GM18868 (cell line): Measurements from ENCODE around the gene STAB2.

Experiments
- ATAC-seq: cut with Tn5 transposase; IDR thresholded peaks from one replicate; pipeline ENCODE4 v1.9.1; 2021; ENCODE audit warnings: mild to moderate bottlenecking, moderate library complexity; ENCODE audit not compliant: unreplicated experiment

STAB2 gene

DNA sequence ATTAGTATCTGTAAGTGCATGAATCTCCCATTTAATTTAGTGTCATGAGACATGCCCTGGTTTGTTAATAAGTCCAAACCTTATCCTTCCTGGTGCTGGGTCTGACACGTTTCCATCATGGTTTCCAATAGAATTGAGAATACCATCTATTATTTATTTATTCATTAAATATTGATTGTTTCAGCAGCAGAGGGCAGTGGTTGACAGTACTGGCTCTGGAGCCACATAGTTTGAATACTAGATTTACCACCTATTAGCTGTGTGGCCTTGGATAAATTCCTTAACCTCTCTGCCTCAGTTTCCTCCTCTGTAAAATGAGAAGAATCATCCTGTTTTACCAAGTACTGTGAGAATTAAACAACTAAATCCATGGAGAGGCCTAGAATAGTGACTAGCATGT lies 941 bp upstream of the STAB2 start:
- ATAC-seq = no peak

DNA sequence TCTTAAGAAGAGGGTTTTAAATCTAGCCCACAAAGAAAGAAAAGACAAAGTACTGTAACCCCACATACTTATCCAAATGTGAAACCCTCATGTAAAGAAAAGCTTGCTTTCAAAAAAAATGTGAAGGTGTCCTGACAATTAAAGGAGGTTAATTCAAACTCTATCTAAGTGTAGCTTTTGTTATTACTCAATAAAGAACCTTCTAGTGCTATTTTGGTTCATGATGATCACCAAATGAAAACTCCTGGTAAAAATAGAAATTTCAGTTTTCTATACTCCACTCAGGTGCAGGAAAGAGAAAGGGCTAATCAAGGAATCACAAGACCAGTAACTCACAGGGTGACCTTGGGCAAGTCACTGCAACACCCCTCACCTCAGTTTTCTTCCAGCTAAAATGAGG lies 1.6 kb downstream of the STAB2 start:
- no peak for ATAC-seq

DNA sequence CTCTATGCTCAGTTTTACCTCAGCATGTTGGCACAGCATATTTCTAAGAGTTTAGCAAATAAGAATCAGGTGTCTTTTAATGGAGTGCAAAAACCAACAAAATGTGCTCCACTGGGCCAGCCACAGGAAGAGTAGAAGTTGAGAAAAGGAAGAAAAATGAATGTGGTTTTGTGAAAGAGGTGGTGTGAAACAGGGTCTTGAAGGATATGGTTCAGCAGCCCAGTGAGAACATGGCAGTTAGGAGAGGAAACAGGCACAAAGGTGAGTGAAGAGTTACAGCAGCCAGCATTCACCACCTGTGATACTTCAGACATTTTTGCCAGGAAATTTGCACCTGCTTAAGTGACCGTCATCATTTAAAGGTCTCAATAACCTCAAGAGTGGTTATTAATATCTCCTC lies 2.4 kb downstream of the STAB2 start:
- ATAC-seq = no peak

GRCh38 chr12:103590271-103590670 lies 3.2 kb downstream of the STAB2 start:
- no peak for ATAC-seq

GRCh38 chr12:103596981-103597380 lies 9.9 kb downstream of the STAB2 start:
- no peak for ATAC-seq

DNA sequence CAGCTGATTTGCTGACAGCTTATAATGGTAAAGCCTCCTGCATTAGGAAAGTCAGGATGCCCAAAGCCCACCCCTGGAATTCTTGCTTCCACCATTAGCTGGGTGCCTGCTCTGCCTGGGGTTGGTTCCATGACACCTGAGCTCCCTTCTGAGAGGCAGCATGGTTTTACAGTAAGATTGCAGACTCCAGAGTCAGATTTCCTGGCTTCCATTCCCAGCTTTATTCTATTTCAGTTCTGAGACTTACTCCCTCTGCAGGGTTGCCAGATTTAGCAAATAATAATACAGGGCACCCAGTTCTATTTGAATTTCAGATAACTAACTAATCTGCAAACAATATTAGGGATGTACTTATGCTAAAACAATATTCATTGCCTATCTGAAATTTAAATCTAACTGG lies 12.2 kb downstream of the STAB2 start:
- no peak for ATAC-seq

DNA sequence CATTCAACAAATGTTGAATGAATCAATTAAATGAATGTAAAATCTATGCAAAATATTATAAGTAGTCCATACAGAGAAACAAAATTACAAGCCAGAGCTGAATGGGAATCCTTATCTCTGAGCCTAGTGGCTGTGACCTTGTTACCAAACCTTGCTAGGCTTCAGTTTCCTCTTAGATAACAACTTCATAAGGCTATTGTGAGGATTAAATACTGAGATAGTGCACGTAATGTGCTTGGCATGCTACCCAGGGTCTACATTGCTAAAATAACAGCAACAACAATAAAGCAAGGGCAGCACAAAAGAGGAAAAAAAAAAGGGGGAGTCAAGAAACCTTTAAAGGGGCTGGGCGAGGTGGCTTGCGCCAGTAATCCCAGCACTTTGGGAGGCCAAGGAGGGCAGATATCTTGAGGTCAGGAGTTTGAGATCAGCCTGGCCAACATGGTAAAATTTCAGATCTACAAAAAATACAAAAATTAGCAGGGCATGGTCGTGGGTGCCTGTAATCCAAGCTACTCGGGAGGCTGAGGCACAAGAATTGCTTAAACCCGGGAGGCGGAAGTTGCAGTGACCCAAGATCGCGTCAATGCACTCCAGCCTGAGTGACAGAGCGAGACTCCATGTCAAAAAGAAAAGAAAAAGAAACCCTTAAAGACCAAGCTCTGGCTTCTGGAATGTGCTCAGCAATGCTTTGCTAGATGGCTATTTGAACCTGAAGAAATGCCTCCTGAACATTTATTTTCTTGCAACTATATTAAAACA lies 14.1 kb downstream of the STAB2 start:
- ATAC-seq = no peak

DNA sequence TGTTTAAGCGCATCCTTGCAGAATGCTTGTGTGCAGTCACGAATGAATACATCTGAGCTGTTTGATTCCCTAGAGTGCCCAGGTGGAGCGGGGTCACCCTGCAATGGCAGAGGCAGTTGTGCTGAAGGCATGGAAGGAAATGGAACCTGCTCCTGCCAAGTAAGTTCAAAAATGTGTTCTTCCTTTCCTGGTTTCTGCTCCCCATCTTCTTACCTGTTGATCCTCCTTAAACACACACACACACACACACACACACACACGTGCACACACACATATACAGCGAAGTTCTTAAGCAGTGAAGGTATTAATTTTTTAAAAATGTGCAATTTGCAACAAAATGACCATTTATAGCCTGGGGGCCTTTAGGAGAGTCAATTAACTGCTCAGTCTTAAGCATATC lies 33.3 kb downstream of the STAB2 start:
- ATAC-seq = no peak

- no peak for ATAC-seq
These were observed 36.6 kb downstream of the STAB2 start for GRCh38 chr12:103623716-103624115.

DNA sequence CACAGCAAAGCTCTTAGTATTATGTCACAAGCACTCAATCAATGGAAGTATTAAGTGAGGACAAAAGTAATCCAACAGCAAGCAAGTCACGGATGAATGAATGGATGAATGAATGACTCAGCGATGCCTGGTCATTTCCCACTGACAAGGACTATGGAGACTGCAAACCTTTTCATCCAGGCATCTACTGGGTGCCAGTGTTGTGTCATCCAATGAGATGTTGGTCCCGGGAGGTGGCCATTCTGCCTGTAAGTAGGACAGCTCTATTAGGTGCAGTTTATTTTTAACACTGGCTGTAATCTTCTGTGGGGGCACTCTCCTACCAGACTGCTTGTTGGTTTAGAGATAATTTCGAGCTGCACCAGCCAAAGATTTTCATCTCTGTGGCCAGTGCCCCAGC lies 39.4 kb downstream of the STAB2 start:
- no peak for ATAC-seq

DNA sequence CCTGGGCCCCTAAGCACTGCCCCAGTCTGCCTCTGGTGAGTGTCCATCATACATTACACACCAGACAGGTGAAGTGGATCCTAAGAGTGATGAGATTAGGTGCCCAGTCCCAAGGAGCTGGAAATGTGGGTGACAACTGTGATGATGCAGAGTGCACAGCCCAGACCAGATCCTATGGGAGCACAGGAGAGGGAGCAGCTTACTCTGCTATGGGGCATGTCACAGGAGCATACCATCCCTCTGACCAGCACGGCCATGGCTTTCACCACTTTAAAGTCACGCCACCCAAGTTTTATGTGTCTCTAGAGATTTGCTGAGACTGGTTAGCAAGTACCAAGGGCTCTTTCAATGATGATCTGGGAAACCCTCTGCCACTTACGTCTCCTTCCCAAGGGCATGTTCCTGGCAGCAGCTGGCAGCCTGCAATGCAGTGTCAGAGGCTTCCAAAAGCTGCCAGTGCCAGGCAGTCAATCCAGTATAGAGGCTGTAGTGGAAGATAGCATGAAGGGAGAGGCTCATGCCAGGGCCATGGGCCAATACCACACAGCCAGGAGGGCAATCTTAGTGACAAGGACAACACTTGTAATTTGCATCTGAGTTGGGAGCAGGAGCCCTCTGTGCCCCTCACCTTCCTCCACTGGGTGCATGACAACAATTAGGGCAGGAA lies 40.2 kb downstream of the STAB2 start:
- ATAC-seq = no peak

- peak; percentile 81 for ATAC-seq
These were observed 45.6 kb downstream of the STAB2 start for GRCh38 chr12:103632554-103633216.

- ATAC-seq = no peak
These were observed 47.7 kb downstream of the STAB2 start for GRCh38 chr12:103634732-103635131.

DNA sequence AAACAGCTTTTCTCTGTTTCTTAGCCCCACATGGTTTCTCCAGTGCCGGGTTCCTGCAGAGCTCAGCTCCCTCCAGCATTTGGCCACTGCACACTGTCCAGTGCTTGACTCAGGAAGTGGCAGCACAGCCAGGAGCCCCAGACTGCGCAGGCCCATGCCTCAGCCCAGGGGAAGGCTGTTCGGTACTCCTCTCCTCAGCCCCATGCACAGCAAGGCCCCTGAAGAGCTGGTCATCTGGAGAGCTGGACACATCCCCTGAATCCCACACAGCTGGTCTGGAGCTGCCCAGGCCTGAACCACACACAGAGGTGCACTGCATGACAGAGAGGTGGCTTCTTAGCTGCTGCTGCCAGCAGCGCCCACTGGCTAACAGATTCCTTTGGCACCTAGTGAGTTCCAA lies 48.3 kb downstream of the STAB2 start:
- no peak for ATAC-seq

GRCh38 chr12:103637021-103637420 lies 49.9 kb downstream of the STAB2 start:
- ATAC-seq = no peak

- ATAC-seq = no peak
These were observed 50.4 kb downstream of the STAB2 start for GRCh38 chr12:103637429-103637828.

GRCh38 chr12:103639983-103640382 lies 52.9 kb downstream of the STAB2 start:
- no peak for ATAC-seq

- no peak for ATAC-seq
These were observed 53.3 kb downstream of the STAB2 start for GRCh38 chr12:103640410-103640809.

- no peak for ATAC-seq
These were observed 53.8 kb downstream of the STAB2 start for GRCh38 chr12:103640831-103641230.

- no peak for ATAC-seq
These were observed 55.3 kb downstream of the STAB2 start for GRCh38 chr12:103642240-103642864.

- no peak for ATAC-seq
These were observed 58.1 kb downstream of the STAB2 start for GRCh38 chr12:103645202-103645601.

GRCh38 chr12:103647267-103647666 lies 60.2 kb downstream of the STAB2 start:
- no peak for ATAC-seq
